Measurements from ENCODE around the gene REEP1. TPM values are rescaled to one million over a fixed set of nuclear protein-coding genes. Genes with fewer than 3 reads are reported as not detected.

REEP1 gene
- polyA plus RNA-seq, 2 of the 4 experiments (the other 2 are of a cell fraction), result 0.30 to 0.45 TPM

- TF ChIP-seq ZC3H11A (IDR thresholded peaks at IDR 0.05) (no peak), JUN (IDR thresholded peaks at IDR 0.05) (no peak), RFX5 (IDR thresholded peaks at IDR 0.05) (no peak), JUNB (IDR thresholded peaks at IDR 0.05) (no peak), HEYL (CRISPR knock-in tag; IDR thresholded peaks at IDR 0.05) (no peak), CBX2 (IDR thresholded peaks at IDR 0.05; ENCODE audit: borderline replicate concordance, low read depth) (no peak), HDAC2 (IDR thresholded peaks at IDR 0.05) (no peak), POLR2A (IDR thresholded peaks at IDR 0.05; ENCODE audit: low read length) (no peak), CEBPB (IDR thresholded peaks at IDR 0.05) (no peak), EP300 (IDR thresholded peaks at IDR 0.05) (no peak), HMGXB4 (CRISPR knock-in tag; IDR thresholded peaks at IDR 0.05; ENCODE audit: borderline replicate concordance) (no peak), SMC3 (IDR thresholded peaks at IDR 0.05) (no peak), KDM5A (IDR thresholded peaks at IDR 0.05) (no peak), USF2 (IDR thresholded peaks at IDR 0.05) (no peak), ELK1 (IDR thresholded peaks at IDR 0.05; ENCODE audit: low read depth, low read length) (no peak), TFCP2L1 (CRISPR knock-in tag; IDR thresholded peaks at IDR 0.05) (no peak)
- Histone ChIP-seq H3K4me3 (no peak overlapping the region), H3K4me2 (no peak overlapping the region), H3K4me1 (no peaks in the 10 kb centered on the region), H3K9me3 (no peaks in the 10 kb centered on the region), H3K27ac (no peak overlapping the region)
- 89% methylated on average over 1 of the region's 1 CpG for WGBS (ENCODE audit: missing lambda C conversion rate)
- ATAC-seq (no peak), DNase-seq (ENCODE audit: low read depth in 1 of 2, low spot score in 1 of 2) (no peak), FAIRE-seq (no peak)
- CTCF ChIA-PET, result interaction anchor here (1.0 to 1.5 kb wide), 3 partner anchors 9 to 290 kb away, joined by 3 to 5 read pairs (median 4); no protein-coding TSS in a partner anchor
- POLR2A ChIA-PET, result no interaction called here
These were observed 161.6 kb downstream of the REEP1 start for GRCh38 chr2:86175828-86176227.

- Histone ChIP-seq H3K4me1 (no peaks in the 10 kb centered on the region), H3K9me3 (no peaks in the 10 kb centered on the region), H3K4me2 (no peak overlapping the region), H3K4me3 (no peak overlapping the region), H3K27ac (no peak overlapping the region)
- CTCF ChIA-PET, result no interaction called here
- FAIRE-seq (peak; percentile 18), DNase-seq (ENCODE audit: low read depth in 1 of 2, low spot score in 1 of 2) (no peak), ATAC-seq (no peak)
- TF ChIP-seq POLR2A (IDR thresholded peaks at IDR 0.05; ENCODE audit: low read length) (no peak), ZFP36 (IDR thresholded peaks at IDR 0.05; ENCODE audit: borderline replicate concordance, partially characterized antibody) (no peak), KDM5A (IDR thresholded peaks at IDR 0.05) (no peak), HES2 (IDR thresholded peaks at IDR 0.05) (no peak), POLR2AphosphoS2 (conservative IDR thresholded peaks at IDR 0.05; ENCODE audit: low read length) (no peak), RAD21 (conservative IDR thresholded peaks at IDR 0.05 in 1 of 2, IDR thresholded peaks at IDR 0.05 in 1 of 2) (no peak), MAZ (IDR thresholded peaks at IDR 0.05; ENCODE audit: borderline replicate concordance, low read depth, low read length) (no peak), CHD4 (IDR thresholded peaks at IDR 0.05; ENCODE audit: borderline replicate concordance) (no peak), EHMT2 (IDR thresholded peaks at IDR 0.05; ENCODE audit: low read depth) (no peak), MAX (IDR thresholded peaks at IDR 0.05) (no peak), ZC3H11A (IDR thresholded peaks at IDR 0.05) (no peak), CHD2 (IDR thresholded peaks at IDR 0.05; ENCODE audit: low read length, partially characterized antibody) (no peak), ELK1 (IDR thresholded peaks at IDR 0.05; ENCODE audit: low read depth, low read length) (no peak), CBX2 (IDR thresholded peaks at IDR 0.05; ENCODE audit: borderline replicate concordance, low read depth) (no peak), MAFK (IDR thresholded peaks at IDR 0.05; ENCODE audit: partially characterized antibody) (no peak), CBX8 (IDR thresholded peaks at IDR 0.05) (no peak), HOXB13 (CRISPR knock-in tag; IDR thresholded peaks at IDR 0.05; ENCODE audit: low read depth) (no peak), E2F6 (IDR thresholded peaks at IDR 0.05; ENCODE audit: borderline replicate concordance, low read depth) (no peak), PBX3 (IDR thresholded peaks at IDR 0.05) (no peak), SMC3 (IDR thresholded peaks at IDR 0.05) (no peak)
- POLR2A ChIA-PET, result no interaction called here
- 95% methylated on average over 2 of the region's 2 CpGs for WGBS (ENCODE audit: missing lambda C conversion rate)
These were observed 163.0 kb downstream of the REEP1 start for GRCh38 chr2:86174445-86174844.
